ENCODE data around the gene VAV3.

- TF ChIP-seq CTCF (IDR thresholded peaks at IDR 0.05) (no peak), POLR2A (IDR thresholded peaks at IDR 0.05) (no peak)
Observed at GRCh38 chr1:107935396-107936064, 29.4 kb downstream of the VAV3 start.

All from body of pancreas (tissue), 4 donors.